ENCODE results near the gene SH3RF3.

SH3RF3 gene

GRCh38 chr2:109205447-109205846 lies 76.4 kb downstream of the SH3RF3 start:
- DNase-seq (ENCODE audit: extremely low read depth, insufficient read length), result no peak
- H3K36me3 ChIP-seq (ENCODE audit: control insufficient read depth, insufficient read depth, low read length), result no peaks in the 10 kb centered on the region
- peaks cover 2% of the 10 kb centered on the region for H3K27me3 ChIP-seq (replicated peaks; ENCODE audit: control insufficient read depth, insufficient read depth, low read length)
- no peak for TF ChIP-seq CTCF (IDR thresholded peaks at IDR 0.05; ENCODE audit: insufficient read depth, low read length, poor library complexity, severe bottlenecking)
- H3K4me3 ChIP-seq (replicated peaks; ENCODE audit: low read depth, low read length), result no peak overlapping the region

GRCh38 chr2:109206569-109207146 lies 77.7 kb downstream of the SH3RF3 start:
- Histone ChIP-seq H3K27me3 (replicated peaks; ENCODE audit: control insufficient read depth, insufficient read depth, low read length) (peaks cover 2% of the 10 kb centered on the region), H3K36me3 (ENCODE audit: control insufficient read depth, insufficient read depth, low read length) (no peaks in the 10 kb centered on the region), H3K4me3 (replicated peaks; ENCODE audit: low read depth, low read length) (no peak overlapping the region)
- TF ChIP-seq CTCF (IDR thresholded peaks at IDR 0.05; ENCODE audit: insufficient read depth, low read length, poor library complexity, severe bottlenecking), result no peak
- no peak for DNase-seq (ENCODE audit: extremely low read depth, insufficient read length)

GRCh38 chr2:109207176-109207575 lies 78.2 kb downstream of the SH3RF3 start:
- no peak for TF ChIP-seq CTCF (IDR thresholded peaks at IDR 0.05; ENCODE audit: insufficient read depth, low read length, poor library complexity, severe bottlenecking)
- no peak overlapping the region for H3K4me3 ChIP-seq (replicated peaks; ENCODE audit: low read depth, low read length)
- H3K36me3 ChIP-seq (ENCODE audit: control insufficient read depth, insufficient read depth, low read length), result no peaks in the 10 kb centered on the region
- no peak for DNase-seq (ENCODE audit: extremely low read depth, insufficient read length)
- H3K27me3 ChIP-seq (replicated peaks; ENCODE audit: control insufficient read depth, insufficient read depth, low read length), result peaks cover 2% of the 10 kb centered on the region; the same call in 1 of the 2 replicates

GRCh38 chr2:109208071-109208950 lies 79.3 kb downstream of the SH3RF3 start:
- no peak overlapping the region for H3K4me3 ChIP-seq (replicated peaks; ENCODE audit: low read depth, low read length)
- no peak for DNase-seq (ENCODE audit: extremely low read depth, insufficient read length)
- no peaks in the 10 kb centered on the region; the same call in 1 of the 2 replicates for H3K27me3 ChIP-seq (replicated peaks; ENCODE audit: control insufficient read depth, insufficient read depth, low read length)
- peak; percentile 20 for TF ChIP-seq CTCF (IDR thresholded peaks at IDR 0.05; ENCODE audit: insufficient read depth, low read length, poor library complexity, severe bottlenecking)
- H3K36me3 ChIP-seq (ENCODE audit: control insufficient read depth, insufficient read depth, low read length), result no peaks in the 10 kb centered on the region

- H3K27me3 ChIP-seq (replicated peaks; ENCODE audit: control insufficient read depth, insufficient read depth, low read length), result peaks cover 1% of the 10 kb centered on the region; the same call in 1 of the 2 replicates
- DNase-seq (ENCODE audit: extremely low read depth, insufficient read length), result no peak
- no peak for TF ChIP-seq CTCF (IDR thresholded peaks at IDR 0.05; ENCODE audit: insufficient read depth, low read length, poor library complexity, severe bottlenecking)
- H3K36me3 ChIP-seq (ENCODE audit: control insufficient read depth, insufficient read depth, low read length), result no peaks in the 10 kb centered on the region
- no peak overlapping the region for H3K4me3 ChIP-seq (replicated peaks; ENCODE audit: low read depth, low read length)
Measured at GRCh38 chr2:109208951-109209335, 79.9 kb downstream of the SH3RF3 start.
